ENCODE measurements around the gene USP2. TPM values are rescaled to one million over a fixed set of nuclear protein-coding genes. Genes with fewer than 3 reads are reported as not detected.

USP2 gene
- polyA plus RNA-seq, 1 experiment = 0.27 TPM

DNA sequence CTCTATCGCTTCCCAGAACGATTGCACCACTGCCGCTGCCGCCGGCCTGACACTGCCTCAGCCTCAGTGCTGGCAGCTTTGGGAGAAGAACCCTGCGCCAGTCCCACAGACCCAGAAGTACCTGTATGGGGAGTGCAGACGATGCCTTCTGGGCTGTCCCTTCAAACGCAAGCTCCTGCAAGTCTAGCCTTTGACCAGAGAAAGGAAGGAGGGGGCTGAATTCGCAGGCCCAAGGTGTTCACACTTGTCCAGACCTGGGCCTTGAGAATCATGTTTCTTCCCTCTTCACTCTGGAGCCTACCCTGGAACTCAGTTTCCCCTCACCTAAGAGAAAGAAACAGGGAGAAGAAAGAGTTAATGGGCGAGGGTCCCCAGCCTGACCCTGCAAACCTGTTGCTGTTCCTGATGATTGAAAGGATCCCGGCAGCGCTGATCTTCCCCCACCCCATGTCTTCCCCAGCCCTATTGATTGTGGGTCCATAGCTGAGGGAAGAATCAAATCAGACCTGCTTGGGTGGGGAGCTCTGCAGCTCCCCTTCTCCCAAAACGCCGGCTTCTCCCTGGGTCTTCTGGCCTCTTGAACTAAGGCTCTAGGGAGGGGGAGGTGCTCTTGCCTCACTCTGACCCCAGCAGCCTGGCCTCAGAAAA lies 63.8 kb downstream of the USP2 start:
- H3K4me3 ChIP-seq (ENCODE audit: low read depth, low read length) = no peak overlapping the region
- CTCF ChIA-PET = interaction anchor here (0.9 to 2.4 kb wide), 4 partner anchors 20 to 173 kb away, joined by 3 to 8 read pairs (median 4); no protein-coding TSS in a partner anchor
- TF ChIP-seq, protein P1, sequence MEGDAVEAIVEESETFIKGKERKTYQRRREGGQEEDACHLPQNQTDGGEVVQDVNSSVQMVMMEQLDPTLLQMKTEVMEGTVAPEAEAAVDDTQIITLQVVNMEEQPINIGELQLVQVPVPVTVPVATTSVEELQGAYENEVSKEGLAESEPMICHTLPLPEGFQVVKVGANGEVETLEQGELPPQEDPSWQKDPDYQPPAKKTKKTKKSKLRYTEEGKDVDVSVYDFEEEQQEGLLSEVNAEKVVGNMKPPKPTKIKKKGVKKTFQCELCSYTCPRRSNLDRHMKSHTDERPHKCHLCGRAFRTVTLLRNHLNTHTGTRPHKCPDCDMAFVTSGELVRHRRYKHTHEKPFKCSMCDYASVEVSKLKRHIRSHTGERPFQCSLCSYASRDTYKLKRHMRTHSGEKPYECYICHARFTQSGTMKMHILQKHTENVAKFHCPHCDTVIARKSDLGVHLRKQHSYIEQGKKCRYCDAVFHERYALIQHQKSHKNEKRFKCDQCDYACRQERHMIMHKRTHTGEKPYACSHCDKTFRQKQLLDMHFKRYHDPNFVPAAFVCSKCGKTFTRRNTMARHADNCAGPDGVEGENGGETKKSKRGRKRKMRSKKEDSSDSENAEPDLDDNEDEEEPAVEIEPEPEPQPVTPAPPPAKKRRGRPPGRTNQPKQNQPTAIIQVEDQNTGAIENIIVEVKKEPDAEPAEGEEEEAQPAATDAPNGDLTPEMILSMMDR (IDR thresholded peaks at IDR 0.05; ENCODE audit: insufficient read depth, low read depth, low read length) = no peak
- POLR2A ChIA-PET = no interaction called here
- peaks cover 2% of the 10 kb centered on the region for H3K27me3 ChIP-seq (ENCODE audit: control insufficient read depth, insufficient read depth, low read length)
- no peak for DNase-seq (ENCODE audit: low read depth)
- H3K36me3 ChIP-seq (ENCODE audit: control insufficient read depth, insufficient read depth, low read length) = no peaks in the 10 kb centered on the region

- TF ChIP-seq, protein P1 (IDR thresholded peaks at IDR 0.05; ENCODE audit: insufficient read depth, low read depth, low read length) = no peak
- H3K27me3 ChIP-seq (ENCODE audit: control insufficient read depth, insufficient read depth, low read length) = peaks cover 2% of the 10 kb centered on the region
- ChIA-PET POLR2A (interaction anchor here (0.6 kb wide), 1 partner anchor 13 kb away, joined by 3 read pairs; no protein-coding TSS in a partner anchor), CTCF (interaction anchor here (0.8 to 2.4 kb wide), 5 partner anchors 10 to 158 kb away, joined by 3 to 8 read pairs (median 4); no protein-coding TSS in a partner anchor)
- H3K4me3 ChIP-seq (ENCODE audit: low read depth, low read length) = peak within 1 kb of the TSS; percentile 48
- no peak for DNase-seq (ENCODE audit: low read depth)
- no peaks in the 10 kb centered on the region for H3K36me3 ChIP-seq (ENCODE audit: control insufficient read depth, insufficient read depth, low read length)
Observed at GRCh38 chr11:119316729-119317591, 64.5 kb downstream of the USP2 start, which contains the start of gene MCAM. Gene MCAM, minus strand, starts transcription at chr11:119317130. Its CDS starts 29 bp downstream, at chr11:119317101.

DNA sequence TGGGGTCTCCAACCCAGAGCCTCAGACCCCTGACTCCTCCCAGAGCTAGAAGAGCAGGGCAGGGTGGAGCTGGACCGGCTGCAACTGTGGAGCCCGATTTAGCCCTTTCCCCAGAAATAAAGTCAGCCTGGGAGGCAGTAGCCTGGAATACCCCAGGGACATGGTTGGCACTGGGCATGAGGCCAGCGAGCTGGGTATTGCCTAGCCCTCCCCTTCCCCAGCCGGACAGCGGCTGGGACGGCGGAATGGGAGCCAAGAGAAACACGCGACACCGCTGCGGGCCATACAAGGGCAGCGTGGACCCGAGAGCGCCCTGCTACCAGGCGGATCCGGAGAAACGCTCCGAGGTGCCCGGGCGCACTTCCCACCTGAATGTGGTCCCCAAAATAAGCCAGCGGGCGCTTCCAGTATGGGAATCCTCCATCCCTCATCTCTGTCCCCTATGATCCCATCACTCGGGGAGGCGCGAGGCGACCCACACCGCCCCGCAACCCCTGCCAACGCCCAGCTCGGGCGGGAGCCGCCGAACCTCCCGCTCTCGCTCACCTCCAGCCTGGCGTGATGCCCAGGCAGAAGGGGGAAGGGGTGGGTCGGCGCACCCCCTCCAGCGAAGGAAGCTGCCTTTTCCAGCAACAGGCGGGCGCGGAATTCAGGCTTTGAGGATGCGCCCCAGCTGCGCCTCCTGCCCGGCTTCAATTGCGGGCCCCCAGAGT lies 65.3 kb downstream of the USP2 start:
- CTCF ChIA-PET = interaction anchor here (0.8 to 2.4 kb wide), 5 partner anchors 10 to 159 kb away, joined by 3 to 8 read pairs (median 4); no protein-coding TSS in a partner anchor
- POLR2A ChIA-PET = interaction anchor here (0.6 kb wide), 1 partner anchor 13 kb away, joined by 3 read pairs; no protein-coding TSS in a partner anchor
- TF ChIP-seq, protein P1 (IDR thresholded peaks at IDR 0.05; ENCODE audit: insufficient read depth, low read depth, low read length) = no peak
- no peak for DNase-seq (ENCODE audit: low read depth)
- Histone ChIP-seq H3K4me3 (ENCODE audit: low read depth, low read length) (peak overlapping the region; percentile 48), H3K27me3 (ENCODE audit: control insufficient read depth, insufficient read depth, low read length) (peaks cover 2% of the 10 kb centered on the region), H3K36me3 (ENCODE audit: control insufficient read depth, insufficient read depth, low read length) (no peaks in the 10 kb centered on the region)

- H3K27me3 ChIP-seq (ENCODE audit: control insufficient read depth, insufficient read depth, low read length) = peaks cover 2% of the 10 kb centered on the region
- CTCF ChIA-PET = interaction anchor here (1.3 to 2.5 kb wide), 5 partner anchors 8 to 158 kb away, joined by 3 to 10 read pairs (median 5); no protein-coding TSS in a partner anchor
- POLR2A ChIA-PET = no interaction called here
- H3K36me3 ChIP-seq (ENCODE audit: control insufficient read depth, insufficient read depth, low read length) = no peaks in the 10 kb centered on the region
- H3K4me3 ChIP-seq (ENCODE audit: low read depth, low read length) = peak overlapping the region; percentile 48; the same call in 1 of the 2 replicates
- TF ChIP-seq, protein P1 (IDR thresholded peaks at IDR 0.05; ENCODE audit: insufficient read depth, low read depth, low read length) = no peak; the same call in 1 of the 2 replicates
- no peak for DNase-seq (ENCODE audit: low read depth)
Observed at GRCh38 chr11:119315131-119316015, 66.1 kb downstream of the USP2 start.

Data from BJ (cell line).